ENCODE measurements around the gene PGS1. TPM values are rescaled to one million over a fixed set of nuclear protein-coding genes. Genes with fewer than 3 reads are reported as not detected.

Gene PGS1
- total and polyA plus RNA-seq, 2 of the 8 experiments (the other 6 are each of a cell fraction or from before 2014, with no cell fraction given): 46.7 to 60.0 TPM

GRCh38 chr17:78359321-78359996 is 19.0 kb upstream of the PGS1 start (continued):
- TF ChIP-seq CHD2 (IDR thresholded peaks at IDR 0.05; ENCODE audit: low read length): no peak
